Cerebellar cortex (tissue), 1 donor: ENCODE measurements around the gene RASA3.

ENCODE experiments used
- DNase-seq: peaks from one replicate; pipeline ENCODE4 v3.0.0-alpha.2; 2015; ENCODE audit warnings: low spot score

RASA3 gene

DNA sequence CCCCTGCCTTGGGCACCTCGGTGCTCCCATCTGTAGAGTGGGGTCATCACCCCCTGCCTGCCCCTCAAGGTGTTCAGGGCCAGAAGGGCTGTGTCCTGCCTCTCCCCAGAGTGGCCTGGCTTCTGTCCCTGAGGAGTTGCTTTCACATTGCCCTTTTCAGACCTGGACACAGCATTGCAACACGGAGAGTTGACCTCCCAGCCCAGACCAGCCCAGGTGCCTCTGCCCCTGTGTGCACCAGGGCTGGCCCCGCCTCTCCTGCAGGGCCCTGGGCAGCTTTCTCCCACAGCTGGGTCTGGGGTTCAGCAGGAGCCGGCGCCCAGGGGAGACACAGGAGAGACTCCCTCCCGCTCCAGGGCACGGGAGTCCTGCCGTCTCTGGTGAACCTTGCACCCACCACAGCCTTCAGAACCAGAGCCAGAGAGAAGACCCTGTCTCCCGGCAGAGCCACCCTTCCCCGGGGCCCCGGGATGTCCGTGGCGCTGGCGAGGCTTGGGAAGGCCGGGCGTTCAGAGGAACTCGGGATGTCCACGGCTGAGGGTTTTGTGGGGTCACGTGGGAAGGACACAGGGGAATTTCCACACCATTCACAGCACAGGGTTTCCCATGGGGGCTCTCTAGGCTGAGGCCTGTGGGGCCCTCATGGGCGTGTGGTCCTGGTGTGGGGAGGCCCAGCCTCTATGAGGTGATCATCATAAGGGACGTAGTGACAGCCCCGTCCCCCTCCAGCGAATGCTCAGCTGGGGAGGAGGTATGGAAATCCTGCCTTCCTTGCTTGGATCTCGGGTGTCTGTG is 181.8 kb downstream of the RASA3 start:
- no peak for DNase-seq

DNA sequence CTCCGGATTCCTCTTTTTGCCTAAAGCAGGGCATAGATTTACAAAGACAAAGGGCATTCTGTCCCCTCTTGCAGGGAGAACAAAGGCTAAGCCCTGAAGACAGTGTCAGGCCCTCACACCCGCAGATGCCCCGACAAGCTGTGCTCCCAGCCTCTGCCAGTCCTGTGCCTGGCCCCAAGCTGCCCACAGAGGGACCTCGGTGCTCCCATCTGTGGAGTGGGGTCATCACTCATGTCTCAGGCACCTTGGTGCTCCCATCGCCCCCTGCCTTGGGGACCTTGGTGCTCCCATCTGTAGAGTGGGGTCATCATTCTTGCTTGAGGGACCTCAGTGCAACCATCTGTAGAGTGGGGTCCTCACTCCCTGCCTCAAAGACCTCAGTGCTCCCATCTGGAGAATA is 182.9 kb downstream of the RASA3 start:
- no peak for DNase-seq

DNA sequence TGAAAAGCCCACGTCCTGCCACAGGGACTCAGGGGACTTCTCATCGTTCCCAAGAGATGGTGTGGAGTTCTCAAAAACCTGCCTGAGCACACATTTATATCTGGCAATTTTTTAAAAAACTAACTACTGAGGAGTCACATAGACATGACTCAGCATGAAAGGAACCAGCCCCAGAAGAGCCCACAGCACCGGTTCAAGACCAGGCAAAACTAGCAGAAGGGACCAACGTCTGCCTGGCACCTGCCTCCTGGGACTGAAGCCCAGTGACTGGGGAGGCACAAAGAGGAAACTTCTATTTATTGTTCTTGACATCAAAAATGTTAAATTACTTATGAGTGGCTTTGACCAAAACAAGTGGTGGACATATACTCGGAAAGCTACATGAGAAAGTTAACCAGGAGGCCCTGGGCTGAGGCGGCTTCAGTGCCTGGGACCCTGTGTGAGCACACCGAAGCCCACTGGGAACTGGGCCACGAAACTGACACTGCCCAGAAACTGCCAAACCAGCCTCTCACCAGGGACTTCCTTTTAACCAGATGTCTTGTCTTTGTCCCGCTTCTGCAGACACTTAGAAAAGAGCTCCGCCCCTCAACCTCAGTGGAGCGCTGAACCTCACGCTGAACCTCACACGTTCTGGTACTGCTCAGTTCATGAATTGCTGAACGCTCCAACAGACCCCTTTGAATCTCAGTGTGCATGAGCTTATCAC is 184.2 kb downstream of the RASA3 start:
- no peak for DNase-seq

DNA sequence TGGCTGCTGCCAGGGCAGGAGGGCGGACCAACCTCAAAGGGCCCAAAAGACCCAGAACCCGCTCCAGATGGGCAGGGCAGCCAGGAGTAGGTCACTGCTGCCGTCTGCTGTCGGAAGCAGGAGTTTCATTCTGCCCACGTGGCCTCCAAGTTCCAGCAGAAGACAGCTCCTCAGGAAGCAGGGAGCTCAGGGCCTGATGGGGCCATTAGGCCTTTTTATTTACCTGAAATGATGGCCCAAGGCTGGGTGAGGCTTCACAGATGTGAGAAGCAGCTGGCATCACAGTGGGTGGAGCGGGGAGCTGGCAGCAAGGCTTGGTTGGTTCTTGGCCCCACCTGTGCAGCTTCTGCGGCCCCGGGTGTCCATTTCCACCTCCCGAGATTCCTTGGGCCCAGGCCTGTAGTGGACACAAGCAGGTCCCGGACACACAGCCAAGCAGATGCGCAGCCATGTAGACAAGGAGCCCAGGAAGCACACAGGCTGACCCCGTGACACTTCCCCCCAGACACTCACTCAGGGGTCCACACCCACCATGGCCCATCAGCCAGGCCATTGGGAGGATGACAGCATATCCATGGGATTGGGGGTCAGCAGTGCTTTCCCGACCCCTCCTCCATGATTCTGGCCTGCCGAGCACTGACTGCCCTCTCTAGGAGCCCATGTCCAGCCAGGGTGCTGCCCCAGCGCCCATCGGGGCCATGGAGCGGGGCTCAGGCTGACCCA is 185.0 kb downstream of the RASA3 start:
- DNase-seq = peak; percentile 27

DNA sequence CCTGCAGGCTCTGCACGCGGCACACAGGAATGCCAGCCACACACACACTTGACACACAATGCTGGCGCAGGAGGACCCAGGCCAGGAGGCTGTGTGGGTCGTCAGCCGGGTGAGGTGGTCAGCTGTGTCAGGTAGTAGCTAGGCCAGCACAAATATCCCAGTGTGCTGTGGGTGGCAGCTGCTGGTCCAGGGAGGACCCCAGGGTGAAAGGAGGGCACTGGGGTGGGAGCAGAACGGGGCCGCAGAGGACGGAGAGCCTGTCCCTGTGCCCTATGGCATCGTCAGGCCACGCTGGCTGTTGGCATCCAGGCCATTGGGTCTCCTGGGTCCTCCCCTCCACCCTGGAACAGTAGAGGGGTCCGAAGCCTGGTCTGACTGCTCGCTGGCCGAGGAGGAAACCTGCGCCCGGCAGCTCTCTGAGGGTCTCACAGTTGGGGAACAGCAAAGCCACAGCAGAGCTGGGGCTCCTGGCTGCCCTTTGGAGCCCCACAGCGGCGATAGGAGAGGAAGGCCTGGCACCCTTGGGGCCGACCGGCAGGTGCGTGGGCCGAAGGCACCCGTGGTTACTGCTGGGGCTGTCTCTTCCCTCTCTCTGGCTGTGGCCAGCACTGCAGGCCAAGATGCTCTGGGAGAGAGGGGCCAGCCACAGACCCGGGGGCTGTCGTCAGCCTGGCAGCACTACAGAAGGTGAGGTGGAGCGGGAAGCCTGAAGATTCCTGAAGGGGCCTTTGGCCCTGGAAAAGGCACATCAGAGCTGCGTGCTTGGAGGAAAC is 185.8 kb downstream of the RASA3 start:
- no peak for DNase-seq

DNA sequence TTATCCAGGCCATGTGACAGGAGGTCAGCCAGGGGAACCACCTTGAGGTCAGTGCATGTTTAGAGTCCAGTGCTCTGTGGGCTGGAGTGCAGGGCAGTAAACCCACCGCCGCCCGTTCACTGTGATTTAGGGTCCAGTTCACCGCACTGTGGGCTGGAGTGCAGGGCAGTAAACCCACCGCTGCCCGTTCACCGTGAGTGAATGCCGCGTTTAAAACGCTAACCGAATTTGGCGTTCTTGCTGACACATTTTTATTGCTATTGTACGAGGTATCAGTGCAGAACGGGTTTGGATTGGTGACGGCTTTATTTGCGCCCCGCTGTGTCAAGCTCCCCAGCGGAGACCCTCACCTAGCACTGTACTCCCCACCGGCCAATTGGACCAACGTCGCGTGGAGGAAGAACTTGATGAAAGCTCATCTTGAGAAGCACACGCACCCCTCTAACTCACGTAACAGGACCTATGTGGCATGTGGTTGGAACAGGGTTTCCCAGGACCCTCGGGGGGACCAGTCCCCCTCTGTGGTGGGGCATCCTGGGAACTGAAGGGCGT is 186.5 kb downstream of the RASA3 start:
- no peak for DNase-seq

DNA sequence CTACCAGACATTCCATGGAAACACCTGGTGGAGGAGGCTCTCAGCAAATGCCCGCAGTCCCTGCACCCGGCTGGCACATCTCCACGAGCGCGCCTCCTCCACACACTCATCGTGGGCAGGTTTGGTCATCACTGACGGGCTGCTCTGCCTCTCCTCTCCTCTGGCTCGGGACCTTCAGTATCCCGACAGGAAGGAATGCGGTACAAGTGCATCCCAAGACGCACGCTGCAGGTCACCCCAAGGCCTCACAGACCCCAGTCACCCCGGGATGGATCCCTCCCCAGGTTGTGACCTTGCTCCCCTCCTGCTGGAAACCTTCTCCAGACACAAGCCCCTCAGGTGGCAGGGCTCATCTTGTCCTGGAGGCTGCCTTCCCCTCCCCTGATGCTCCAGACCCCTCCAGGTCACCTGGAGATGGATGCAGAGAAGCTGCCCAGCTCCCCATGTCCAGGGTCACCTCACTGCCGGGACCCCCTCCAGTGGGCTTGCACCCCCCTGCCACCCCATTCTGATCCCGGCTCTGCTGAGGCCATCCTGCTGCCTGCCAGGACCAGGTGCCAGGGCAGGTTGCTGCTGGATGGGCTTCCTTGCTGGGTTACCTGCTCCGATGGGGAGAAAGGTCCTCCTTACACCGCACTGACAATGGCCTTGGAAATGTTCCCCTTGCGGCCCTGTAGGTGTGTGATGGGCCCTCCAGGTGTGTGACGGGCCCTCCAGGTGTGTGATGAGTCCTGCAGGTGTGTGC is 188.4 kb downstream of the RASA3 start:
- no peak for DNase-seq

DNA sequence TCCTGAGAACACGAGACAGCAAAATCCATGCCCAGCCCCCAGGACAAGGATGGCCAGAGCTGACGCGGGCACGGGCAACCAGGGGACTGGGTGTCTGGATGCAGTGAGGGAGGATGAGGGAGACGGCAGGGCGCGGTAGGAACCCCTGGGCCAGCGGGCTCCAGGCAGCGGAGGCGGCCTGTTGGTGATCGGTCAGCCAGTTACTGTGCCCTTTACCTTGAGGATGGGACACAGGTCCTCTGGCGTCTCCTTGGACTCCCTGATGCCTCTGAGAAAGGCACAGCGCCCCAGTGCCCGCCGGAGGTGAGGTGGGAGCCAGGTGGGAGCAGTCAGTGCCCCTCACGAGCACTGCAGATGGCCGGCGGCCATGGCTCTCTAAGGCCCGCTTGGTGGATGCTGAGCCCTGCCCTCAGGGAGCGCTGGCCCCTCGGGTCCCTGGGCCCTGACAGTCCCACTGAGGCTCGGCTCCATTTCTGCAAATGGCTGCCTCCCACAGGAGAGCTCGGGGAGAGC is 189.8 kb downstream of the RASA3 start:
- no peak for DNase-seq

DNA sequence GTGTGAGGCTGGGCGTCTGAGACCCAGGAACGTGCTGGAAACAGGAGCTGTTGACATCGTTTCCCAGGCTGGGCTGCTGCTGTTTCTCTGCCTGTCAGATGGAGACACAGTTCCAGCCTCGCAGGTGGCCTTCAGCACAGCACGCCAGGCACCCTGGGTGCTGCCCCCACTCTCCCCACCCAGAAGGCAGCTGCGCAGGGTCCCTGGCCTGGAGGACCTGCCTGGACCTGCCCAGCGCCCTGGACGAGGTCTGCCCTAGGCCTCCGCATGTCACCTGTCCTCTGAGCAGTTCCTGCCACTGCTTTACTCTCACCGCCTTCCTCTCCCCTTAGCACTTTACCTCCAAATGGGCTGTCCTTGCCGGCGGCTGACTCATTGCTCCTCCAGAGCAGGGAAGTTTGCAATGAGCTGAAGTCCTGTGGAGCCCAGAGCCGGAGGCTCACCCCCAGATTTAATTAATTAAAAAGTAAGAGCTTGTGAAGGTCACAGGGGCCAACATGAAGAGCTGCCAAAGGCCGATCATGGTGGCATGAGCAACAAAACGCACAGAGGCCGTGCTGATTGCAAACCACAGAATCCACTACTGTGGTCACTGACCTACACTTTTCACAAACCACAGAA is 190.7 kb downstream of the RASA3 start:
- DNase-seq = no peak

DNA sequence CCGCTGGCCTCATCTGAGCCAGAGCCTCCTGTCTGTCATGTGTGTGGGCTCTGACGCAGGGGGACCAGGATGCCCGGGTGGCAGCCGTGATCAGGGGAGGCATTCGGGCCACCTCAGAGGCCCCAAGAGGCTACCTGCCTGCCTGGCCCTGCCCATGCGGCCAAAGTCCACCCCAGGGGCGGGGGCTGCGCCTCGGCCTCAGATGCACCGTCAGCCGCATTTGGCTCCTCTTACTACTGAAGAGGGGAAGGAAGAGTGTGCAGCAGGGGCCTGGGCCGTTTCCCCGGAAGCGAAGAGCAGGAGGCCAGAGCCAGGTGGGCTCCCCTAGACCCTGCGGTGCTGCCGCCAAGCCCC is 192.5 kb downstream of the RASA3 start:
- no peak for DNase-seq

DNA sequence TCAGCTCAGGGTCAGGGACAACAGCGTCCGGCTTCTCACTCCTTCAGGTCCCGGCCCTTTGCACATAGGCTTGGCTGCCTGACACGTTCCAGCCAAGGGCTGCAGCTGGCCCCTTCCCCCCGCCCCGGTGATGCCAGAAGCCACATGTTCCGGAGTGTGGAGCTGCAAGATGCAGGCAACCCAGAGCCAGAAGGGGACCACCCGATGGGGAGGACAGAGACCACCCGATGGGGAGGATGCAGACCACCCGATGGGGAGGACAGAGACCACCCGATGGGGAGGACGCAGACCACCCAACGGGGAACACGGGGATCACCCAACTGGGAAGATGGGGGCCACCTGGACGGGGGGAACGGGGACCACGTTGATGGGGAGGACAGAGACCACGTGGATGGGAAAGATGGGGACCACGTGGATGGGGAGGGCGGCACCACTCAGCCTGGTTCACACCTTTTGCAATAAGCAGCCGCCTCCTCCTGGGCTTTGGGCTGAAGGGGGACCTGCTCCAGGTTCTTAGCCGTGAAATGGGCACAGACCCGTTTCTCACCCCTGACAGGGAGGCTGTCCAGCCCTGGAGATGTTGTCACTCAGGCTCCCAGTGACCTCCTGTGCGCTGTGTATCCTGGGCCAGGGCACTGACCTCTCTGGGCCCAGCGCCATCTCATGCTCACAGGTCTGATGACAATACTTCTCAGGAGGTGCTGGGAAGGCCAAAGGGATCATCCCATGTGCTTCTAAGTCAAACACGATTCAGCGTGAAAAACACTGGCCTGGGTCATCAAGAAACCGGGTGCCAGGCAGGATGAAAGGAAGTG is 193.1 kb downstream of the RASA3 start:
- no peak for DNase-seq

DNA sequence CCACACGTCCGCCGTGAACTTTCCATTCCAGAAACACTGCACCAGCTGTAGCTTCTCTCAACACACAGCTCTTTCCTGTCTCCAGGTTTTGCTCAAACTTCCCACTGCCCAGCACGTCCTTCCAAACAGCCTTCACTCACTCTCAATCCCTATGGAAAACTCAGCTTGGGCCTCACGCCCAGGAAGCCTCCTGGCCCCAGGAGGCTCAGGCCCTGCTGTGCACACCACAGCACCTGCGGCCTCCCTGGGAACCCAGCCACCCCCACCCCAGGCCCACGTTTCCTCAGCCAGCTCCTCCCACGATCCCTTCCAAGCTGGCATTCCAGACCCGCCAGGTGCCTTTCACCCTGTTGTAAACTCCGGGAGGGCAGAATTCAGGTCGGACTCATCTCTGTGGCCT is 193.7 kb downstream of the RASA3 start:
- DNase-seq = no peak

DNA sequence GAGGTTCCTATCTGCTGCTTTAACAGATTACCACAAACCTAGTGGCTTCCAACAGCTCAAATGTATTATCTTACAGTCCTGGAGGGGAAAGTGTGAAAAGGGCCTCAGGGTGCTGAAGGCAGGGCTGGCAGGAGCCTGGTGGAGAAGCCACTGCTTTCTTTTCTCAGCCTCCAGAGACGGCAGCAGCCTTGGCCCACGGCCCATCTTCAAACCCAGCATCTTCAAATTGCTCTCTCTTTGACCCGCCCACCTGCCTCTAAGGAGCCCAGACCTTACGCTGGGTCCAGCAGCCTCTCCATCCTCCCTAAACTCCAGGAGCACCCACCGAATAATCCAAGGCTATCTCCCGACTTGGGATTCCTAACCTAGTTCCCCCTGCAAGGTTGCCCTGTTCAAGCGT is 194.2 kb downstream of the RASA3 start:
- no peak for DNase-seq

DNA sequence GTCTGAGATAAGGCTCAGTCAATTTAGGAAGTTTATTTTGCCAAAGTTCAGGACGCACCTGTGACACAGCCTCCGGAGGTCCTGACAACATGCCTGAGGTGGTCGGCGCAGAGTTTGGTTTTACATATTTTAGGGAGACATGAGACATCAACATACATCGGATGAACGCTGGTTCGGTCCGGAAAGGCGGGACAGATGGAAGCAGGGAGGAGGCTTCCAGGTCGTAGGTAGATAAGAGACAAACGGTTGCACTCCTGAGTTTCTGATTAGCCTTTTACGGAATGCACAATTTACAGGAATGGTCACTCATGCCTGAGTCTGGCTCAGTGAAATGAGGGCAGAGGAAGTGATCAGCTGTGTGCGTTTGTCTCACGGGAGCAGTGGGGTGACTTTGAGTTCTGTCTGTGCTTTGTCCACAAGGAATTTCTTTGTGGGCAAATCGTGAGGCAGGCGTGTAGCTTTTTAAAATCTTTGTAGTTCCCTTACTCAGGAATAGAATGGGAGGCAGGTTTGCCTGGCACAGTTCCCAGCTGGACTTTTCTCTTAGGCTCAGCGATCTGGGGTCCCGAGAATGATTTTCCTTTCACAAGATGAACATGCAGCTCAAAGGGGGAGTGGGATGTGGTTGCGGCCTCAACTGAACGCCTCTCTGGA is 194.8 kb downstream of the RASA3 start:
- DNase-seq = no peak

DNA sequence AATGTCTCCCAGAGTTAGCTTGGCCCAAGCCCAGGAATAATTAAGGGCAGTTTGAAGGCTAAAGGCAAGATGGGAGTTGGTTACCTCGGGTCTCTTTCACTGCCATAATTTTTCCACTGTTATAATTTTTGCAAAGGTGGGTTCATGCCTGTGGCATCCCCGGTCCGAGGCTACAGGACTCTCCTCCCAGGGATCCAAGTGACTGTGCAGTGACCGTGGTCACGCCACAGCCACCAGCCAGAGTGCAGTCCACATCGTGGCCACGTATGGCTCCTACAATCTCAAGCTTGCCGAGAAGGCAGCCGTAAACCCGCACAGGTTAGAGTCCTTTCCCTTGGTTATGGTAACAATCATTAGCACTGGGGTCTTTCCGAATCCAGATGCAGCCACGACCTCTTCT is 195.3 kb downstream of the RASA3 start:
- no peak for DNase-seq

DNA sequence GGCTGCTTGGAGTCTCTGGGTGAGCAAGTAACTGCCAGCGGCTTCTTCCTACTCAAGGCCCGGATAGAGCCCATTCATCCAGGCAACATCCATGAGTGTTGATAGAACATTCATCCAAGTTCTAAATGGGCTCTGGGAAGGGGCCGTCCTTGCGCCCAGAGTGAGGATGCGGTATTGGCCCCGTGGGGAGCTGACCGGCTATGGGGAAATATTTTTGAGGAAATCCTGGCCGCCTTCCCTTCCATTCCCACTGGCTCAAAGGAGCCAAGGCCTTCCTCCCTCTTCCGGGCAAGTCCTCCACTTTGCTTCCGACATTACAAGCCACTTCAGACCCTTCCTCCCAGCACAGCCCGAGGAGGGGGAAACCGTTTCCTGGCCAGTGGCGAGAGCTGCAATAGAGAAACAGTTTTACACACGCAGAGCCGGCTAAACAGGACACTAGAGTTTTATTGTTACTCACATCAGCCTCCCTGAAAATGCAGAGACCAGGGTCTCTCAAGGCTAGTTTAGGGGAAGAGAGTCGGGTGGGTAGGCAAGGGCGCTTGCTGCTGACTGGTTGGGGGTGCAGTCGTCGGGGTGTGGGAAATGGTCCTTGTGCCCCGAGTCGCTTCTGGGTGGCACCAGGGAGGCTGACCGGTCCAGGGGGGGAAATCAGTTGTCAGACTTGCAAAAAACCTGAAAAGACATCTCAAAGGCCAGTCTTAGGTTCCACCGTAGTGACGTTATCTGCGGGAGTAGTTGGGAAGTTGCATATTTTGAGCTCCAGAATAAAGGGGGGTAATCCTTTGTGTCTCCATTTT is 196.1 kb downstream of the RASA3 start:
- DNase-seq = no peak

DNA sequence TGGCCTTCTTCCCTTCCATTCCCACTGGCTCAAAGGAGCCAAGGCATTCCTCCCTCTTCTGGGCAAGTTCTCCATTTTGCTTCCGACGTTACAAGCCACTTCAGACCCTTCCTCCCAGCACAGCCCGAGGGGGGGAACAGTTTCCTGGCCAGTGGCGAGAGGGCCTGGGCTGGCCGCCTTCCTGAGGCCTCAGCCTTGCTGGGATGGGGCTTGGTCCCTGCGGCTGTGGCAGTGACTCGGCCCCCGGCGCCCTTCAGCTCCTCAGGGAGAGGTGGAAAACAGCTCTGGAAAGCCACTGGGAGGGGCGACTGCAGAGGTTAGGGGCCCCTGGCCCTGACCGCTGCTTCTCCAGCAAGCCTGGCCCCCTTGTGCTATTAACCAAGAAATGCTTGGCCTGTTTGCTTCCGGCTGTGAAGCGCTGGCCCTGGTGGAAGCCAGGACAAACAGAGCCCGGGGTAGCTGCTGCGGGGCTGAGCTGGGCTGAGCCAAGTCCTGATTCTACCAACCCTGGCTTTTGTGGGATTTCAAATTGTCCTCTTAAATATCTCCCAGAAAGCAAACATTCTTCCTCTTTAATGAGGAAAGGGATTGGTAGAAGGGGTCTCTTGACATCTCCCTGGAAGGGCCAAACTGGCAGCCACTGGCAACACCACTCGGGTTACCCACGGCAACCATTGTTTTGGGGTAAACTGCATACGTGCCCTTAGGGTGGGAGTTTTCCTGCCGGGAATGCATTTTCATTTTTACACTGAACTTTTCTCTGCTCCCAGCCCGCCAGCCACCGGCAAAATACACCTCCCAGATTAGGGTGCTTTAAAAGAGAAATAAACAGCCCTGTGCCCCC is 197.2 kb downstream of the RASA3 start:
- DNase-seq = no peak
